ENCODE measurements around the gene DLGAP4.

DNA sequence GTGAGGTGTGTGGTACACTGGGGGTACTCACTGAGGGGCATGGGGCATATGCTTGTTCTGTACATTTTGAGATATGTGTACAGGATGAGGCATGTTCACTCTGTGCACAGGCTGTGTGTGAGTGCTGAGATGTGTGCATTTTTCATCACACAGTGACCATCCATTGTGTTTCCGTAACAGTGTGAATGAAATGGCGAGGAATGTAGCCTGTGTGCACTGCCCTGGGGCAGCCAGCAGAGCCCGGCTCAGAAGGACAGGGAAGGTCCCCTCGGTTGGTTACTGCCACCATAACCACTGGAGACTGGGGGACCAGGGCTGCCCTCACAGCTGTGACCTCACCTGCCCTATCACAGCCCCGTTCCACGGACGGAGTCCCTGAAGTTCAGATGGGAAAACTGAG lies 129.0 kb downstream of the DLGAP4 start:
- TF ChIP-seq, protein P1, sequence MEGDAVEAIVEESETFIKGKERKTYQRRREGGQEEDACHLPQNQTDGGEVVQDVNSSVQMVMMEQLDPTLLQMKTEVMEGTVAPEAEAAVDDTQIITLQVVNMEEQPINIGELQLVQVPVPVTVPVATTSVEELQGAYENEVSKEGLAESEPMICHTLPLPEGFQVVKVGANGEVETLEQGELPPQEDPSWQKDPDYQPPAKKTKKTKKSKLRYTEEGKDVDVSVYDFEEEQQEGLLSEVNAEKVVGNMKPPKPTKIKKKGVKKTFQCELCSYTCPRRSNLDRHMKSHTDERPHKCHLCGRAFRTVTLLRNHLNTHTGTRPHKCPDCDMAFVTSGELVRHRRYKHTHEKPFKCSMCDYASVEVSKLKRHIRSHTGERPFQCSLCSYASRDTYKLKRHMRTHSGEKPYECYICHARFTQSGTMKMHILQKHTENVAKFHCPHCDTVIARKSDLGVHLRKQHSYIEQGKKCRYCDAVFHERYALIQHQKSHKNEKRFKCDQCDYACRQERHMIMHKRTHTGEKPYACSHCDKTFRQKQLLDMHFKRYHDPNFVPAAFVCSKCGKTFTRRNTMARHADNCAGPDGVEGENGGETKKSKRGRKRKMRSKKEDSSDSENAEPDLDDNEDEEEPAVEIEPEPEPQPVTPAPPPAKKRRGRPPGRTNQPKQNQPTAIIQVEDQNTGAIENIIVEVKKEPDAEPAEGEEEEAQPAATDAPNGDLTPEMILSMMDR (conservative IDR thresholded peaks at IDR 0.05; ENCODE audit: low read depth, low read length), result no peak
- TF ChIP-seq EZH2 (IDR thresholded peaks at IDR 0.05; ENCODE audit: borderline replicate concordance, low read depth, low read length, poor library complexity, severe bottlenecking), result no peak

Measured in A673 (cell line).